Measurements from ENCODE around the gene SLC6A13.

DNA sequence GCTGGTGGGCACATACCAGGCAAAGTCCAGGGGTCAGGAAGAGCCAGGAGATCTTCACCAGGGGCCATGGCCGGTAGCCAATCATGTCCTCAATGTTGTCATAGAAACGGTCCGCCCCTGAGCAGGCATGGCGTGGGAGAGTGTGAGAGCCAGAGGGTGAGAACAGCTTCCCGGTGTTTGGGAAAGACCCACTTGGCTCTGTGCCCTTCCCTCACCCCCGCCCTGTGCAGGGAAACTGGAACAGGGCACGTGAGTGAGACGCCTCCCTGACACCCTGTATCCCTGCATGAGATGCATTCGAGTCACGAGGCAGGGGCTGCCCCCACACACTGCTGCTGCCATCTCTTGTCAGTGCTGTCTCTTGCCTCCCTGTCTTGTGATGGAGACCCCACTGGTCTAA lies 69.4 kb downstream of the SLC6A13 start:
- TF ChIP-seq, protein P1, sequence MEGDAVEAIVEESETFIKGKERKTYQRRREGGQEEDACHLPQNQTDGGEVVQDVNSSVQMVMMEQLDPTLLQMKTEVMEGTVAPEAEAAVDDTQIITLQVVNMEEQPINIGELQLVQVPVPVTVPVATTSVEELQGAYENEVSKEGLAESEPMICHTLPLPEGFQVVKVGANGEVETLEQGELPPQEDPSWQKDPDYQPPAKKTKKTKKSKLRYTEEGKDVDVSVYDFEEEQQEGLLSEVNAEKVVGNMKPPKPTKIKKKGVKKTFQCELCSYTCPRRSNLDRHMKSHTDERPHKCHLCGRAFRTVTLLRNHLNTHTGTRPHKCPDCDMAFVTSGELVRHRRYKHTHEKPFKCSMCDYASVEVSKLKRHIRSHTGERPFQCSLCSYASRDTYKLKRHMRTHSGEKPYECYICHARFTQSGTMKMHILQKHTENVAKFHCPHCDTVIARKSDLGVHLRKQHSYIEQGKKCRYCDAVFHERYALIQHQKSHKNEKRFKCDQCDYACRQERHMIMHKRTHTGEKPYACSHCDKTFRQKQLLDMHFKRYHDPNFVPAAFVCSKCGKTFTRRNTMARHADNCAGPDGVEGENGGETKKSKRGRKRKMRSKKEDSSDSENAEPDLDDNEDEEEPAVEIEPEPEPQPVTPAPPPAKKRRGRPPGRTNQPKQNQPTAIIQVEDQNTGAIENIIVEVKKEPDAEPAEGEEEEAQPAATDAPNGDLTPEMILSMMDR (conservative IDR thresholded peaks at IDR 0.05; ENCODE audit: low read depth, low read length), result no peak
- no peak for TF ChIP-seq EZH2 (IDR thresholded peaks at IDR 0.05; ENCODE audit: borderline replicate concordance, low read depth, low read length, poor library complexity, severe bottlenecking)
